Measurements from ENCODE around the gene PATE1.

PATE1 gene

GRCh38 chr11:125790825-125791224 is 44.7 kb downstream of the PATE1 start:
- no peaks in the 10 kb centered on the region for H3K36me3 ChIP-seq (ENCODE audit: control insufficient read depth, insufficient read depth, low read length)
- no peaks in the 10 kb centered on the region for H3K4me1 ChIP-seq (ENCODE audit: control insufficient read depth, insufficient read depth, low read length)
- H3K4me3 ChIP-seq (ENCODE audit: low read depth, low read length) = no peak overlapping the region
- no peak overlapping the region for H3K9ac ChIP-seq (ENCODE audit: low read depth, low read length)
- H3K27me3 ChIP-seq (ENCODE audit: control insufficient read depth, insufficient read depth, low read length) = no peaks in the 10 kb centered on the region
- no peak overlapping the region for H3K27ac ChIP-seq (ENCODE audit: low read depth, low read length)
- peaks cover 6% of the 10 kb centered on the region; the same call in 1 of the 2 replicates for H3K9me3 ChIP-seq (ENCODE audit: control insufficient read depth, insufficient read depth, low read length)

GRCh38 chr11:125797641-125798040 is 51.6 kb downstream of the PATE1 start:
- H3K27ac ChIP-seq (ENCODE audit: low read depth, low read length) = peak overlapping the region; percentile 35

More at GRCh38 chr11:125797641-125798040, 51.6 kb downstream of the PATE1 start:
- H3K4me1 ChIP-seq (ENCODE audit: control insufficient read depth, insufficient read depth, low read length) = peaks cover 9% of the 10 kb centered on the region
- peaks cover 10% of the 10 kb centered on the region for H3K9me3 ChIP-seq (ENCODE audit: control insufficient read depth, insufficient read depth, low read length)
- H3K27me3 ChIP-seq (ENCODE audit: control insufficient read depth, insufficient read depth, low read length) = no peaks in the 10 kb centered on the region
- no peaks in the 10 kb centered on the region for H3K36me3 ChIP-seq (ENCODE audit: control insufficient read depth, insufficient read depth, low read length)
- H3K4me3 ChIP-seq (ENCODE audit: low read depth, low read length) = no peak overlapping the region
- no peak overlapping the region for H3K9ac ChIP-seq (ENCODE audit: low read depth, low read length)
